ENCODE results near the gene CATSPERD. TPM values are rescaled to one million over a fixed set of nuclear protein-coding genes. Genes with fewer than 3 reads are reported as not detected.

The CATSPERD gene
- total RNA-seq, 4 donors from 2014 or later: not detected

- peak overlapping the region in 1 of 3 donors; percentile 35 for H3K4me3 ChIP-seq (replicated peaks in 1 of 3)
- peak; percentile 79 to 82 for DNase-seq
- peak overlapping the region in 1 of 3 donors; percentile 58 for H3K27ac ChIP-seq
- intact Hi-C loops (cut with DNase I): loop anchor here (2.0 to 10.0 kb wide), 3 partner anchors 87 to 217 kb away; no protein-coding TSS in a partner anchor
- no peaks in the 10 kb centered on the region for H3K9me3 ChIP-seq
- TF ChIP-seq CTCF (IDR thresholded peaks at IDR 0.05) (peak; percentile 25 to 77 (median 64)), POLR2A (IDR thresholded peaks at IDR 0.05) (no peak)
- H3K4me1 ChIP-seq: peaks cover 9 to 25% of the 10 kb centered on the region in 2 donors
- H3K27me3 ChIP-seq: peaks cover 3% of the 10 kb centered on the region
- H3K36me3 ChIP-seq: no peaks in the 10 kb centered on the region
- 1 to 7% methylated on average over 13 to 32 of the region's 46 CpGs for WGBS, 2 donors
These were observed 85.2 kb downstream of the CATSPERD start for GRCh38 chr19:5805462-5806132.

- no peak overlapping the region for H3K27ac ChIP-seq
These were observed 85.7 kb downstream of the CATSPERD start for GRCh38 chr19:5806133-5806489.

GRCh38 chr19:5806905-5807304 is 86.5 kb downstream of the CATSPERD start:
- Histone ChIP-seq H3K9me3 (no peaks in the 10 kb centered on the region), H3K27ac (no peak overlapping the region), H3K4me1 (peaks cover 9 to 25% of the 10 kb centered on the region in 2 donors), H3K27me3 (peaks cover 3% of the 10 kb centered on the region), H3K36me3 (no peaks in the 10 kb centered on the region), H3K4me3 (replicated peaks in 1 of 3) (no peak overlapping the region)
- WGBS, 2 donors: 93 to 98% methylated on average over 5 of the region's 5 CpGs
- intact Hi-C loops (cut with DNase I): loop anchor here (5.0 to 10.0 kb wide), 2 partner anchors 158 to 215 kb away; no protein-coding TSS in a partner anchor
- DNase-seq: no peak
- no peak for TF ChIP-seq POLR2A (IDR thresholded peaks at IDR 0.05)

More at GRCh38 chr19:5806133-5806489, 85.7 kb downstream of the CATSPERD start:
- 31 to 41% methylated on average over 6 of the region's 6 CpGs for WGBS, 2 donors
- intact Hi-C loops (cut with DNase I): loop anchor here (5.0 to 10.0 kb wide), 2 partner anchors 159 to 216 kb away; no protein-coding TSS in a partner anchor
- H3K4me1 ChIP-seq: peaks cover 9 to 25% of the 10 kb centered on the region in 2 donors
- no peaks in the 10 kb centered on the region for H3K36me3 ChIP-seq
- TF ChIP-seq CTCF (IDR thresholded peaks at IDR 0.05) (peak in 2 of 6 experiments; percentile 5 to 8), POLR2A (IDR thresholded peaks at IDR 0.05) (no peak)
- H3K27me3 ChIP-seq: peaks cover 3% of the 10 kb centered on the region
- no peak for DNase-seq
- no peak overlapping the region for H3K4me3 ChIP-seq (replicated peaks in 1 of 3)
- no peaks in the 10 kb centered on the region for H3K9me3 ChIP-seq

- intact Hi-C loops (cut with DNase I): loop anchor here (5.0 to 10.0 kb wide), 2 partner anchors 157 to 214 kb away; no protein-coding TSS in a partner anchor
- Histone ChIP-seq H3K36me3 (no peaks in the 10 kb centered on the region), H3K4me3 (replicated peaks in 1 of 3) (no peak overlapping the region), H3K4me1 (peaks cover 9 to 19% of the 10 kb centered on the region in 2 donors), H3K27ac (no peak overlapping the region), H3K9me3 (no peaks in the 10 kb centered on the region), H3K27me3 (peaks cover 3% of the 10 kb centered on the region)
- WGBS, 2 donors: 83 to 91% methylated on average over 16 to 21 of the region's 21 CpGs
- DNase-seq: no peak
- TF ChIP-seq POLR2A (IDR thresholded peaks at IDR 0.05) (no peak), CTCF (IDR thresholded peaks at IDR 0.05) (no peak)
These were observed 87.8 kb downstream of the CATSPERD start for GRCh38 chr19:5808120-5808816.

GRCh38 chr19:5809053-5809452 is 88.6 kb downstream of the CATSPERD start:
- no peaks in the 10 kb centered on the region for H3K27me3 ChIP-seq
- H3K27ac ChIP-seq: no peak overlapping the region
- H3K9me3 ChIP-seq: no peaks in the 10 kb centered on the region
- no peak for TF ChIP-seq POLR2A (IDR thresholded peaks at IDR 0.05)
- no peak for TF ChIP-seq CTCF (IDR thresholded peaks at IDR 0.05)
- no peak for DNase-seq
- no peak overlapping the region for H3K4me3 ChIP-seq (replicated peaks in 1 of 3)
- 87 to 91% methylated on average over 9 of the region's 9 CpGs for WGBS, 2 donors
- H3K36me3 ChIP-seq: no peaks in the 10 kb centered on the region
- peaks cover 3 to 14% of the 10 kb centered on the region in 2 donors for H3K4me1 ChIP-seq
- intact Hi-C loops (cut with DNase I): loop anchor here (5.0 to 10.0 kb wide), 2 partner anchors 156 to 213 kb away; no protein-coding TSS in a partner anchor
